Cerebellar nuclear complex (tissue), 1 donor: Measurements from ENCODE around the gene GOSR1.
"Not testable (repeated sequence)": the region's sequence is repeated elsewhere in the genome, so short reads cannot be mapped to it uniquely, and the experiment has no call there.

Experiments
- DNase-seq, 2 experiments: peaks; one replicate each; lab custom pipeline; 2025; lab: John Stamatoyannopoulos, UW

Gene GOSR1

DNA sequence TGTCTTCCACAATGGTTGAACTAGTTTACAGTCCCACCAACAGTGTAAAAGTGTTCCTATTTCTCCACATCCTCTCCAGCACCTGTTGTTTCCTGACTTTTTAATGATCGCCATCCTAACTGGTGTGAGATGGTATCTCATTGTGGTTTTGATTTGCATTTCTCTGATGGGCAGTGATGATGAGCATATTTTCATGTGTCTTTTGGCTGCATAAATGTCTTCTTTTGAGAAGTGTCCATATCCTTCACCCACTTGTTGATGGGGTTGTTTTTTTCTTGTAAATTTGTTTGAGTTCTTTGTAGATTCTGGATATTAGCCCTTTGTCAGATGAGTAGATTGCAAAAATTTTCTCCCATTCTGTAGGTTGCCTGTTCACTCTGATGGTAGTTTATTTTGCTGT lies 84.6 kb downstream of the GOSR1 start:
- not testable (repeated sequence) for DNase-seq

DNA sequence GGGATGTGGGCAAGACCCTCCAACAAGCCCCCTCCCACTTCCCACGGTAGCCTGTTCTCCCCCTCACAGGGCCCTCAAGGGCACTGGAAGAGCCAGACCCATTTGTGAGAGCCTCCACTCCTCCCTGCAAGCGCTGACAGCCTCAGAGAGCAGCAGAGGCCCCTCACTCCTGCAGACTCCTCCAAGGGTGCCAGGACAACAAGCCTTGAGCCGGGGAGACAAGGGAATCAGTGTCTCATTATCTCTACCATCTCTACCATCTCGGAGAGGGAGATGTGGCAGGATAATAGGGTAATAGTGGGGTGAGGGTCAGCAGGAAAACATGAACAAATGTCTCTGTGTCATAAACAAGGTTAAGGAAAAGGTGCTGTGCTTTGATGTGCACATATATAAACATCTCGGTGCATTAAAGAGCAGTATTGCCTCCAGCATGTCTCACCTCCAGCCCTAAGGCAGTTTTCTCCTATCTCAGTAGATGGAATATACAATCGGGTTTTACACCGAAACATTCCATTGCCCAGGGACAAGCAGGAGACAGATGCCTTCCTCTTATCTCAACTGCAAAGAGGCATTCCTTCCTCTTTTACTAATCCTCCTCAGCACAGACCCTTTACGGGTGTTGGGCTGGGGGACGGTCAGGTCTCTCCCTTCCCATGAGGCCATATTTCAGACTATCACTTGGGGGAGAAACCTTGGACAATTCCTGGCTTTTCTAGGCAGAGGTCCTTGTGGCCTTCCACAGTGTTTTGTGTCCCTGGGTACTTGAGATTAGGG lies 86.1 kb downstream of the GOSR1 start:
- not testable (repeated sequence) for DNase-seq

DNA sequence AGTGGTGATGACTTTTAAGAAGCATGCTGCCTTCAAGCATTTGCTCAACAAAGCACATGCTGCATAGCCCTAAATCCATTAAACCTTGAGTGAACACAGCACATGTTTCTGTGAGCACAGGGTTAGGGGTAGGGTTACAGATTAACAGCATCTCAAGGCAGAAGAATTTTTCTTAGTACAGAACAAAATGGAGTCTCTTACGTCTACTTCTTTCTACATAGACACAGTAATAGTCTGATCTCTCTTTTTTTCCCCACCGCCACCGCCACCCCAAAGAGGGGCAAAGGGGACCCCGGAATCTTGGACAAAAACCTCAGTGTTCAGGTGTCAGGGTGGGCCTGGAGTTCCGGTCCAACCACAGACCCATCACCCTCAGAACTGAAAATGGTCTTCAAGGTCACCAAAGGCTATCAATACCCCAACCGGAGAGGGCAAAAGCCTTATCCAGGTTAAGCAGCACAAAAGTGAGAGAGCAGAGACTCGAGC lies 86.7 kb downstream of the GOSR1 start:
- not testable (repeated sequence) for DNase-seq

DNA sequence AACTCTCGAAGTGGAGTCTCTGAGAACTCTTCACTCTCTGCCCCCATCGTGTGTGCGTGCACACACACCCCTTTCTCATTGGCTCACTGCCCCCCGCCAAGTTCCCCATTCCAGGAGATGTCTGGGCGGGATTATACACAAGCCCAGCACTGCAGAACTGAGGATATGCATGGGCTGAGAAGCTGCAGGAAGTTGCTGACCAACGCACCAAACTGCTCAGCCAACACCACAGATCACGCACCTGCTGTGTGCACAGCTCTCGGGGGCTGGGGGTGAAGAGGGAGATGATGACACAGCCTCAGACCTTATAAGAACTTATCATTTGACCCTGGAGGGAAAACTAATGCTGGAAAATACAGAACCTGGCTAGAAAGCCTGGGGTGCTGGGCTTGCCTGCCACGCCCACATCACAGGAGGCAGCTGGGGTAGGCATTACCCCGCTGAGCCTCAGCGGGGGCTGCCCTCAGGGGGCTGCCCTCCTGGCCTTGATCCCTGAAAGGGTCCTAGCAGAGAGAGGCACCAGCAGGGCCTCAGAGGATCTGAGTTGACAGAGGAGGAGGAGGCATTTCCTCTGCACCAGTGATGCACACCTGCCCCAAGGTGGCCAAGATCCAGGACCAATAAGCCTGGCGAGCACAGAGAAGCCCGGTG lies 87.3 kb downstream of the GOSR1 start:
- not testable (repeated sequence) for DNase-seq

DNA sequence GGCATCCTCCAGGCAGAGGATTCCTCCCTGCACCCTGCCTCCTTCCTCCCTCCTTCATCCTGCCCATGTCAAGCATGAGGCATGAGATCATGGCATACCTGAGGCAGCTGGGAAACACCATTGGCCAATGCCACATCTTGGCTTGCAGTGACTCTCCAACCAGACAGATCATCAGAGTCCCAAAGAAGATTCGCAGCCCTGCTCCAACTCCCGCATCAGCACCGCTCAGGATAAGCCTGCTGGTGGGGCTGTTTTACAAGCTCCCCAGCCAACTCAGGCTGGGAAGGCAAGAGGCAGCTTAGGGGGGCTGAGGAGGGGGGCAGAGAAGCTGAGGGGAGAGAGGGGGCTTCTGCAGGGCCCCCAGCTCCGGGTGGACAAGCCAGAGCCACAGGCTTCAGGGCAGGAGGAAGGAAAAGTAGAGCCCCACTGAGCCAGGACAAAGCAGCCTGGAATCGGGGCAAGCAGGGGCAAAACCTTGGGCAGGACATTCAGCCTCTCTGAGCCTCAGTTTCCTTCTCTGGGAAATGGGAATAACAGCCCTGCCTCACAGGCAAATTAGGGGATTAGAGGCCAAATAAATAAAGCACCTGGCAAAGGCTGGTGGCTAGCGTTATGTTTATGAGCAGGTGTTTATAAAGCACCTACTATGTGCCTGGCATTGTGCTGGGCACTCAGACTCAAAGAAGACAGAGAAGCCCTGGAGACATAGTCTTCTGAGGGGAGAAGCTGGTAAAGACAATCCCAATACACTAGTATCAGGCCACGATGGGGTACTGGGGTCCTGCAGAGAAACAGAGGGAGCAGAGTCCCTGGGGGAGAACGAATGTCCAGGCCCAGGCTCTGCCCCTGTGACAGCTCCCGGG lies 88.1 kb downstream of the GOSR1 start:
- DNase-seq = no peak

DNA sequence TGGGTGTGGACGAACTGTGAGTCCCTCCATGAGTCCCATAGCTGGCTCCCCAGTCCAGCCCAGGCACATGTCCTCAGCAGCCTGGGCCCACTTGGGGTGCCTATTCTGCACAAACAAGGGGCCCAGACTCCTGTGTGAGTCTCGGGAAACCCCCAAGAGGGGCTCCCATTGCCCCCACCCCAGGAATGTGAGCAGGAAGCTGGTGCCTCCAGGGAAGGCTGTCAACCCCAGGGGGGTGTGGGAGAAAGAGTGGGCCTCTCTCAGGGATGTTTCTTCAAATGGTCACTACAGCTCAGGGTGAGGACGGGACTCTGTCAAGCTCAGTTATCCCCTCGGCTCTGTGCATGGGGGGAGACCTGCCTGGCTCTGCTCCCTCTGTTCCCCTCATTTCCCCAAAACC lies 88.9 kb downstream of the GOSR1 start:
- DNase-seq = not testable (repeated sequence)

DNA sequence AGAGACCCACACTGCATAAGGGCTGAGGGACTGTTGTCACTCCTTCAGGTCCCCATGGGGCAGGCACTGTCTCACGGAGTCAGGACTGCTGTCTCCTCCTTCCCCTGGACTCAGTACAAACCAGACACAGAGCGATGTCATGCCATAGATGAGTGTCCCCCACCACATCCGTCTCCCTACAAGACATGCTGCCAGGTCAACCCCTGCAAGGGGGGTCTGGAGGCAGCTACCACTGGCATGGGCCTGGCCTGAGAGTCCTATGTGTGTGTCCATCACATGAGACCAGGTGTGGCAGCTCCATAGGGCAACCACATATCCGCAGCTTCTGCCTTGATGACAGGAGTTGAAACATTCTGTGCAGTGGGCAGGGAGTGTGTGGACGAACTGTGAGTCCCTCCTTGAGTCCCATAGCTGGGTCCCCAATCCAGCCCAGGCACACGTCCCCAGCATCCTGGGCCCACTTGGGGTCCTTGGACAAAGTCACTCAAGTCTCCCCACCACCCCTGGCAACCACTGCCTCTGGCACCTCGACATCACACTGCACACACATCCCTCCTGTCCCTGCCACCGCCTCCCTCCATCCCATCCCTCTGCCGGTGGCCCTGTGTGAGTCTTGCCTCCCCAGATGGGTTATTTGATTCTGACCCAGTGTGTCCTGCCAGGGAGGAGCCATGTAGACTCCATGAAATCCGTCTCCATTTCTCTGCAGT lies 89.5 kb downstream of the GOSR1 start:
- not testable (repeated sequence) for DNase-seq

DNA sequence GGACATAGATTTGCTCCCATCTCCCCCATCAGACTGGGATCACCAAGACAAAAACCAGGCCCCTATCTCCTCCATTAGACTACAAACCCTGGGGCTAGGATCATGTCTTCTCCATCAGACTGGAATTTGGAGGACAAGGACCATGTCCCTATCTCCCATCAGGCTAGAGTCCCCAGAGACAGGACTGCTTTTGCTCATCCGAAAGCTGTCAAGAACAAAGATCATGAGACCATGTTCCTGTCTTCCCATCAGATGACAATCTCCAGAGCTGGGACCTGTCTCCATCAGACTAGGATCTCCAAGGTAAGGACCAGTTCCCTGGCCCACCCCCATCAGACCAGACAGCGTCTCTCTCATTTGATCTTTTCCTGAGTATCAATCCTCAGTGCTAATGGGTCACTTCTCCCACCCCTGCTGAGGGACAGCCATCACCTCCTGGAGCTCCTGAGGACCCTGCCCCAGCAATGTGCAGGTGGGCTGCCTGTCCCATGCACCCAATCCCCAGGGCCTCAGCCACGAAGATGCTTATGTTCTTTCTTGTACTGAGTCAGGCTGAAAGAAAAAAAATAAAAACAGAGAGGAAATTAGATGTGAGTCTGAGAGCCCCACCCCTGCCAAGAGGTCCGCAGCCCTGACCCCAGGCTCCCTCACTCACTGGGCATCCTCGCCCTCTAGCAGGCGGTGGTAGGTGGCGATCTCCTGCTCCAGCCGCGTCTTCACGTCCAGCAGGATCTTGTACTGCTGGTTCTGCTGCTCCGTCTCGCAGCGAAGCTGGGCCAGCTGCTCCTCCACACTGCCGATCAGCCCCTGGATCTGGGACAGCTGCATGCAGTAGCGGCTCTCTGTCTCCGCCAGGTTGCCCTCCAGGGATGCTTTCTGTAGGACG lies 90.3 kb downstream of the GOSR1 start:
- DNase-seq = no peak

DNA sequence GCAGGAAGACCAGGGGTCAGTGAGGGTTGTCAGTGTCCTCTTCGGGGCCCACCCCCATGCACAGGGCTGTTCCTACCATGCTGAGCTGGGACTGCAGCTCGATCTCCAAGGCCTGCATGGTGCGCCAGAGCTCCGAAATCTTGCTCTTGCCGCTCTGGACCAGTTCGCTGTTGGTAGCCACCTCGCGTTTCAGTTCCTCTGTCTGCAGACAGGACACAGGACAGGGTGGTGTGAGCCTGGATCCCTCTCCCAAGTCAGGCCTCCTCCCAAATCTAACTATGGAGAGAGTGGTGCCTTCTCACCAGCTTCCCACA lies 90.9 kb downstream of the GOSR1 start:
- no peak for DNase-seq

DNA sequence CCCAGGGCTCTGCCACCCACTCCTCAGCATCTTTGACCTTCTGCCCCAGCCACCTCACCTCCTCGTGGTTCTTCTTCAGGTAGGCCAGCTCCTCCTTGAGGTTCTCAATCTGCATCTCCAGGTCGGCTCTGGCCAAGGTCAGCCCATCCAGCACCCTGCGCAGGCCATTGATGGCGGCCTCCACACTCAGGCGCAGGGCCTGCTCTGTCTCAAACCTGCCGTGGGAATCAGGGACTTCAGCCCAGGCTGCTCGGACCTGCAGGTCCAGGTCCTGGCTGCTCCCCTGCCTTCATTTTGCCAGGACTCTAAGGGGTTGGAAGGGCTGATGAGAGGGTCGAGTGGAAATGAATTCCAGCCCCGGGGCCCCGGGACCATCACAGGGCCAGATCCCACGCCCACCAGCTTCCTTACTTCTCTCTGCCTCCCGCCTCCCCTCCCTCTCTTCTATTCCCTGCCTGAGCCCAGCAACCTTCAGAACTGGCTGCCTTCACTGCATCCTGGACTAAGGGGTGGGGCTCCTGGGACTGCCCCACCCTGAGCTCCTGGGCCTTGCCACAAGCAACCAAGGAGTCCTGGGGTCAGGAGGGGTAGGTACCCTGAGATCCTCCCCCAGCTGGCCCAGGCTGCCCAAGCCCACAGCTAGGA lies 92.4 kb downstream of the GOSR1 start:
- not testable (repeated sequence) for DNase-seq

DNA sequence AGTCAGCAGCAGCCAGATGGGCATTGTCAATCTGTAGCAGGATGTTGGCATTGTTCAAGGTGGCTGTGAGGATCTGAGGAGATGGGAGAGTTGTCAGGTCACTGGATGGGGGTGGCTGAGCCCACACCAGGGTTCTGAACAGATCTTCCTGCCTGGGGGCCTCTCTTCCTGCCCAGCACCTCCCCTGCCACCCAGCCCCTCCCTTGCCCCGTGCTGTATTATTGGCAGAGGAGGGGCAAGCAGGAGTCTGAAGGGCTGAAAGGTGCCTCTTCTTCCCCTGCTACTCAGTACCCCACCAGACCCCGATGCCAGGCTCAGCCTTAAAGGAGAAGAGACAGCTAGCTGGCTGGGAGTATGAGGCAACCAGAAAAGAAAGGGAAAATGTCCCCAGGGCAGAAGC lies 93.0 kb downstream of the GOSR1 start:
- DNase-seq = no peak

DNA sequence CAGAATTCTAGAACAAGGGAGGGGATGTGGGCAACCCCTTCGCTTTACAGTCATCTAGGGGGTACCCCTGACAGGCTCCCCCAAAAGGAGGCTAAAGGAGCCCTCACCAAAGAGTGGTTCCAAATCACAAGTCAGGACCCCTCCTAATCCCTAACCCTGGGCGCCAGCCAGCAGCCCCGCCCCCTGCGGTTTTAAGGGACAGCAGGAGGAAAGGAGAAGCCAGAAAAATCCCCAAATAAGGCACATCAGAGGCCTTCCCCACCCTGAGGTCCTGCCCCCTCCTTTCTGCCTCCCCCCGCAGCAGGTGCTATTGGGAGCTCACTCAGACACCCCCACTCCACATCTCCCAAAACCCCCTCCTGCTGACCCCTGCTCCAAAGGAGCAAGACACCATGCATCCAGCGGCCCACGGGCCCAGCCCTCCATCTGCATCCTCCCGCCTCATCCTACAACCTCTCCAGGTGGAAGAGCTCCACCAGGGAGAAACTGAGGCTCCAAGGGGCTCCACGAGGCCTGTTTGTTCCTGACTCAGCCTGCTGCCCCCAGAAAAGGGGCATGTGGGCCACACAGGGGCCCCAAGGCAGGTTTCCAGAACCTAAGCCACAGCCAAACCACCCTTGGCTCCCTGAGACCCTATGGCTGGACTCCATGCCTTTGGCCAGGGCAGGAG lies 93.5 kb downstream of the GOSR1 start:
- no peak for DNase-seq

DNA sequence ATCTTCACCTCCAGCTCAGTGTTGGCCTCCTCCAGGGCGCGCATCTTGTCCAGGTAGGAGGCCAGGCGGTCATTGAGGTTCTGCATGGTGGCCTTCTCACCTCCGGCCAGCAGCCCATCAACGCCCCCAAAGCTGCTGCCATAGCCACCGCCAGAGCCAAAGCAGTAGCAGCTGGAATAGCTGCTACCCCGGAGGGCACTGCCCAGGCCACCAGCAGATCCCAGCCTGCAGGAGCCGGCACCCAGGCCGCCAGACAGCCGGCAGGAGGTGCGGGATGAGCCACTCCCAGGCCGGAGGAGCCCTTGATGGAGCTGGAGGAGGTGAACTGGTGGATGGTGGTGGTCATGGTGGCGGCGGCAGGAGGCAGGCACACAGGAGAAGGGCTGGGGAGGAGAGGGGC lies 94.2 kb downstream of the GOSR1 start:
- not testable (repeated sequence) for DNase-seq

DNA sequence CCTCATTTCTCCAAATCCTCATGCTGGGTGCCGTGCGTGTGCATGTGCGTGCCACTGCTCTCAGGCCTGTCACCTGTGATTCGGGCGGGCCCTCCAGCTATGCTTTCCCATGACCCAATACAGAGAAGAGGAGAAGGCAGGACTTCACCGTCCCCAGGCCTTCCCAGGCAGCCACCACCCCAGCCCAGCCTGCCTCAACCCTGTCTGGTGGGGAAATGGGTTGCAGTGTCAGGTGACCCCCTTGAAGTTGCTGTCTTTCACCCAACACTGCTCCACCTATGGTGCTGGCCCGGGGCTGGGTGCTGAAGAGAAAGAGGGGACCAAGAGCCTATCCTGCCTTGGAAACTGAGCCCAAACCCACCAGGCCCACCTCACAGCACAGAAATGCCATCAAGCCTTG lies 94.7 kb downstream of the GOSR1 start:
- DNase-seq = no peak

DNA sequence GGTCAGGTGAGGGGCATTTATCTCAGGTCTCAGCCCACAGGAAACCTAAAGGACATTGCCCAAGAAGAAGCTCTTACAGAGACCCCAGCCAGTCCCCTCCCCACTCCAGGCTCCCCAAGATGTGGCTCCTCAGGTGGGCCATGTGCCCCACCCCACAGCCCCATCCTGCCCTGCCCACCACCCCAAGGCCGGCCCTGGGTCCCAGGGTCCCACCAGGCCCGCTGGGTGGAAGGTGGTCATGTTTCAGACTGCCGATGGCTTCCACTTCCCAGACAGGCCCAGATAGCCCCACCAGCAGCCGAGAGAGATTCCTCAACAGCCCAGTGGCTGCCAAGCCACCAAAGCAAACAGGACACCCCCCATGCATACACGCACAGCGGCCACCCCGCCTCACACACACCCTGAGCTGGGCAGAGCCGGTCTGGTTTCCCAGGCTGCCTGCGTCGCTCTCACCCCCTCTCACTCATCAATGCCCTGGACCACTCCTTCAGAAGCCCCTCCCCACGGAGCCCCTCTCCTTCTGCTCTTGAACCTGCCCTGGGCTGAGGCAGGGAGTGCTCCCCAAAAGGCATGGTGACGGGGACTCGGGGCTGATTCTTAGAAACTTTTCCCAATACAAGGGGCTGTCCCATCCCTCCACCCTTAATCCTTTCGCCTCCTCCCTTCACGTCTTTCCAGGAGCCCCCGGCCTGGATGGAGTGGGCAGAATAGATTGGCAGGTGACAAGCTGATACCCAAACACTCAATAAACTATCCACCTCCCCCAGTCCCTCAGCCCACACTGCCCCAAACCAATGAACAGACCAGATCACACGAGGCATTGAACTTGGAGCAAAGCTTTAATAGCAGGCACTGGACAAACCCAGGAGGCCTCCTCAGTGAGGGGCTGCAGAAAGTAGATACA lies 95.7 kb downstream of the GOSR1 start:
- not testable (repeated sequence) for DNase-seq

DNA sequence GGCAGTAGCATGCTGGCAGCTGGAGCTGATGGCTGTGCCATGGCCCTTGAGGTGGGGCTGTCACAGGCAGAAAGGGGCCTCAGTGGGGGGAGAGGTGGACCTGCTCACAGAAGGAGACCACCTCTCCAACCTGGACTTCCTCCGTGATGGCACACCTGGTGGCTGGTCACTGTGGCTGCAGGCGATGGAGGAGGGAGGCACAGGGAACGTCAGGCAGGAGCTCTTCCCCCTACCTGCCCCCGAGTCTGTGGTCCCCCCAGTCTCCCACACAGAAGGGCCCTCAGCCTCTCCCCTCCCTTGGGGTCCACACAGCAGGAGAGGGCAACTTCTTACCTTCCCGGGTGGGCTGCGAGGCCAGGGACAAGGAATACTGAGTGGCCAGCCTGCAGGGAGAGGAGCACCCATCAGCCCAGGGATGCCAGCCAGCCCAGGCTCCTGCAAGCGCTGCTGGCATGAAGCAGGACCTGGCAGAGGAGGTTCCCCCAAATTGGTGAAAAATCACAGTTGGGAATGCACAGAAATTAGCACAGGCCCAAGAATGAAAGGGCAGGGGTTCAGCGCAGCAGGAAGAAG lies 96.5 kb downstream of the GOSR1 start:
- DNase-seq = no peak

DNA sequence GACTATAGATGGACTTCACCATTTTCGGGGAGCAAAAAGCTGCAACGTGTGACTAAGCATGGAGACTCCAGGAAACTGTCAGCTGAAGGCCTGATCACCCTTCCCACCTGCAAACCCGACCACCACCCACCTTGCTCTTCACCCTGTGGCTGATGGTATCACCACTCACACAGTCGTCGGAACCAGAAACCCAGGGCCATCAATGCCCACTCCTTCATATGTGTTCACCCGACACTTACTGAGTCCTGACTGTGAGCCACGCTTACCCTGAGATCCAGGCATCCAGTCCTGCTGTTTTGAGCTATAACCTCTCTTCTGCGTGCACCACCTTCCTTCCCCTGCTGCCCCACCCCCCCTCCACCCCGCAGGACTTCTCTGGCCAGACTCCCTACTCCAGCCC lies 97.1 kb downstream of the GOSR1 start:
- not testable (repeated sequence) for DNase-seq

DNA sequence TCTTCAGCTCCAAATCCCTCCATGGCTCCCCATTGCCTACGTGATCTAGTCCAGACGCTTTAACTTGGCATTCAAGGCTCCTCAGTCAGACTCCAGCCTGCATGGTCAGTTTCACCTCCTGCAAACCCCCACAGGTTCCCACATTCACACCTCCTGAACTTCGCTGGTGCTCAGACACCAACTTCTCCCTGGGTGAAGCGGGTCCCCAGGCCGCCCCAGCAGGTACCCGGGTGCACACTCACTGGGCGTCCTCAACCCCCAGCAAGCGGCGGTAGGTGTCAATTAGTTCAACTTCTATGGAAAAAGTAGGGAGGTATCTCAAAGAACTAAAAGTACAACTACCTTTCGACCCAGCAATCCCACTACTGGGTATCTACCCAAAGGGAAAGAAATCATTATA lies 97.6 kb downstream of the GOSR1 start:
- DNase-seq = not testable (repeated sequence)
